Lower leg skin (tissue), 4 donors: Measurements from ENCODE around the gene PPP1R15B. TPM values are rescaled to one million over a fixed set of nuclear protein-coding genes. Genes with fewer than 3 reads are reported as not detected.

Source experiments
- DNase-seq, 2 donors: peaks; one replicate each; pipeline ENCODE4 v3.0.0-alpha.2; 2019; ENCODE audit warnings: low spot score in 2 of 2
- H3K4me3 ChIP-seq: fragments of 200-600 bp; sonication (generic); 2 replicates; pipeline ENCODE4 v1.5.1; 2017; ENCODE audit warnings: mild to moderate bottlenecking, low read depth; ENCODE audit not compliant: poor library complexity, severe bottlenecking
- POLR2A ChIP-seq, 2 donors: fragments of 450-650 bp; IDR thresholded peaks; one replicate each; pipeline ENCODE4 v1.6.1; 2016 to 2017; ENCODE audit warnings: antibody characterized with exemption in 2 of 2, mild to moderate bottlenecking in 1 of 2, moderate library complexity in 1 of 2
- WGBS, 2 donors: methylation state at CpG; one replicate each; pipeline ENCODE4 v1.1.5; 2018; 5-methylcytosine and 5-hydroxymethylcytosine counted together
- intact Hi-C: fragments of 100-400 bp; cut with DNase I; formaldehyde crosslinking; loops from one replicate; pipeline ENCODE4 v1.15.0; 2023; ENCODE audit warnings: low total_unique reads
- total RNA-seq, 4 donors: library from RNA; depleted of rRNA; stranded (reverse); fragments of >200 nt; gene quantifications; one replicate each; pipeline ENCODE4 v1.1.0, GENCODE V29; 2016
- TF ChIP-seq, protein P1 (sequence below), 3 donors: fragments of 450-650 bp; IDR thresholded peaks; one replicate each; pipeline ENCODE4 v1.5.1; 2016; ENCODE audit warnings: antibody characterized with exemption in 3 of 3, mild to moderate bottlenecking in 3 of 3, moderate library complexity in 2 of 3

PPP1R15B gene
- total RNA-seq, 4 donors from 2014 or later: 37.9 to 56.4 (median 49.5) TPM

DNA sequence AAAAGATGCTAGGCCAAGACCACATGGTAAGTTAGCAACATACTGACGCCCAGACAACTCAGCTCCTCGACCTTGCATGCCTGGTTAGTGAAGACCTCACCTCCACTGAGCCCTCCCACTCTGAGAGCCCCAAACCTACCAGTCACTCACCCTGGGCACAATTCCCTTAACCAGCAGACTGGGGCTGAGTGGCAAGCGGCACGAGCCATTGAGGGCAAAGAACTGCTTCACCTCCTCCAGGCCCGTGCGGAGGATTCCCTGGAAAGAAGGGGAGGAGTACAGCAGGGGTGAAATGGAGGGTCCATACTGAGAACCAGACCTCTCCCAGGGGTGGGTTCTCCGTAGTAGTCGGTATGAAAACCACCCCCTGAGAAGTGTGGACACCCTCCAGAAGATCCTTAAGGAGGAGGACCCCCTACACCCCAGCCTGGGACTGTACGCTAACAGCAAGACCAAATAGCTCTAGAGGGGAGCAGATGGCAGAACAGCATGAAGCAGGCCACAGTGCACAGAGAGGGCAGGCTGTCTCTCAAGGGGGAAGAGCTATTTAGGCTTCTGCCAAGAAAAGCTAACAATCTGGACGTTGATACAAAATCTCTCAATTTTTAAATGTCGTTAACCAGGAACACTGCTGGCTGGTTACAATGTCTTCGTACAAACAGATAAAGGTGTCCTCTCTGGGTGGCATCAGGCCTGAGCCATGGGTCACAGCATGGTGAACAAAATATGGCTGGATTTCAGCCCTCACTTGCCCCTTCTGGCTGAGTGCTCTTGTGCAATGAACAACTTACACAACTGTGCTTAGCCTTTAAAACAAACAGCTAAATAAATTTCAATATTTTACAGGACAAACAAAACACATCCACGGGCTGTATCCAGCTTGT lies 31.0 kb upstream of the PPP1R15B start:
- no peak for DNase-seq
- intact Hi-C loops: no loop called here
- H3K4me3 ChIP-seq: no peak overlapping the region
- 71% methylated on average over 13 of the region's 13 CpGs for WGBS, 2 donors
- TF ChIP-seq POLR2A (IDR thresholded peaks at IDR 0.05): no peak
- TF ChIP-seq, protein P1, sequence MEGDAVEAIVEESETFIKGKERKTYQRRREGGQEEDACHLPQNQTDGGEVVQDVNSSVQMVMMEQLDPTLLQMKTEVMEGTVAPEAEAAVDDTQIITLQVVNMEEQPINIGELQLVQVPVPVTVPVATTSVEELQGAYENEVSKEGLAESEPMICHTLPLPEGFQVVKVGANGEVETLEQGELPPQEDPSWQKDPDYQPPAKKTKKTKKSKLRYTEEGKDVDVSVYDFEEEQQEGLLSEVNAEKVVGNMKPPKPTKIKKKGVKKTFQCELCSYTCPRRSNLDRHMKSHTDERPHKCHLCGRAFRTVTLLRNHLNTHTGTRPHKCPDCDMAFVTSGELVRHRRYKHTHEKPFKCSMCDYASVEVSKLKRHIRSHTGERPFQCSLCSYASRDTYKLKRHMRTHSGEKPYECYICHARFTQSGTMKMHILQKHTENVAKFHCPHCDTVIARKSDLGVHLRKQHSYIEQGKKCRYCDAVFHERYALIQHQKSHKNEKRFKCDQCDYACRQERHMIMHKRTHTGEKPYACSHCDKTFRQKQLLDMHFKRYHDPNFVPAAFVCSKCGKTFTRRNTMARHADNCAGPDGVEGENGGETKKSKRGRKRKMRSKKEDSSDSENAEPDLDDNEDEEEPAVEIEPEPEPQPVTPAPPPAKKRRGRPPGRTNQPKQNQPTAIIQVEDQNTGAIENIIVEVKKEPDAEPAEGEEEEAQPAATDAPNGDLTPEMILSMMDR (IDR thresholded peaks at IDR 0.05): no peak

- no peak for DNase-seq
- no peak overlapping the region for H3K4me3 ChIP-seq
- WGBS, 2 donors: 75 to 88% methylated on average over 6 of the region's 6 CpGs
- intact Hi-C loops: no loop called here
- TF ChIP-seq, protein P1 (IDR thresholded peaks at IDR 0.05): no peak
- no peak for TF ChIP-seq POLR2A (IDR thresholded peaks at IDR 0.05)
Observed at GRCh38 chr1:204441558-204441957, 29.9 kb upstream of the PPP1R15B start.

GRCh38 chr1:204439621-204440375 lies 28.2 kb upstream of the PPP1R15B start:
- DNase-seq: no peak
- 63 to 65% methylated on average over 13 of the region's 13 CpGs for WGBS, 2 donors
- TF ChIP-seq, protein P1 (IDR thresholded peaks at IDR 0.05): no peak
- TF ChIP-seq POLR2A (IDR thresholded peaks at IDR 0.05): no peak
- H3K4me3 ChIP-seq: no peak overlapping the region
- intact Hi-C loops: no loop called here

DNA sequence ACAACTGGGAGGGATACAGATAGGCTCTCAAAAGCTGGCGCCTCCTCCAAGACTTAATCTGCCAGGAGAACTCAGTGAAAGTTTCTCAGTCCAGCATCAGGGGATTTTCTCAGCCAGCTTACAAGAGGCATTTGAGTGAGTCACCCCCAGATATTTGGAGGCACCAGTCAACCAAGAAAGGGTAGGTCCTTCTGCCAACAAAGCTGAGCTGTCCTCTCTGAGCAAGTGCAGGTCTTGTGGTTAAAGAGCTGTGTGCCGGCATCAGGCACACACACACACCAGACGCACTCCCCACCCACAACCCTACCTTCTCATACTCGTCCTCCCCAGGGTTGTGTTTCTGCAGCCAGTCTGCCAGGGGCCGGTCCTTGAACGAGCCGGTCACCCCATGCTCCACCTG lies 27.0 kb upstream of the PPP1R15B start:
- H3K4me3 ChIP-seq: no peak overlapping the region
- intact Hi-C loops: no loop called here
- DNase-seq: peak in 1 of 2 donors; percentile 77
- no peak for TF ChIP-seq POLR2A (IDR thresholded peaks at IDR 0.05)
- TF ChIP-seq, protein P1 (IDR thresholded peaks at IDR 0.05): no peak
- WGBS, 2 donors: 35 to 45% methylated on average over 7 of the region's 7 CpGs

- DNase-seq: no peak
- no peak overlapping the region for H3K4me3 ChIP-seq
- WGBS, 2 donors: 65 to 69% methylated on average over 8 of the region's 8 CpGs
- intact Hi-C loops: no loop called here
- TF ChIP-seq POLR2A (IDR thresholded peaks at IDR 0.05): no peak
- TF ChIP-seq, protein P1 (IDR thresholded peaks at IDR 0.05): no peak
Observed at GRCh38 chr1:204437796-204438570, 26.4 kb upstream of the PPP1R15B start.
